Neural cell (in vitro differentiated cells): Measurements from ENCODE around the gene RASA4. TPM values are rescaled to one million over a fixed set of nuclear protein-coding genes. Genes with fewer than 3 reads are reported as not detected.
"Not testable (repeated sequence)": the region's sequence is repeated elsewhere in the genome, so short reads cannot be mapped to it uniquely, and the experiment has no call there.

Experiments used
- H2AFZ ChIP-seq: fragments of 200-600, 300-800 bp; sonication (generic), shearing (Covaris generic); 2 replicates; pipeline ENCODE4 v1.6.0; 2014; ENCODE audit warnings: low read depth, mild to moderate bottlenecking, antibody characterized with exemption, low read length, moderate library complexity
- H3F3A ChIP-seq: fragments of 200-600 bp; shearing (Covaris generic); 2 replicates; pipeline ENCODE4 v1.6.1; 2016; ENCODE audit warnings: mild to moderate bottlenecking, moderate library complexity, mixed read lengths, antibody characterized with exemption, low read length; ENCODE audit not compliant: insufficient read depth, poor library complexity, severe bottlenecking
- H3K27ac ChIP-seq: fragments of 200-600, 300-800 bp; sonication (generic), shearing (Covaris generic); 2 replicates; pipeline ENCODE4 v1.5.1; 2014; ENCODE audit warnings: mild to moderate bottlenecking, low read length, moderate library complexity
- H3K27me3 ChIP-seq: fragments of 300-800, 200-600 bp; sonication (generic), shearing (Covaris generic); 2 replicates; pipeline ENCODE4 v1.6.0; 2014; ENCODE audit warnings: mild to moderate bottlenecking, low read depth, low read length, moderate library complexity; ENCODE audit not compliant: insufficient read depth
- H3K36me3 ChIP-seq: fragments of 300-800, 200-600 bp; sonication (generic), shearing (Covaris generic); 2 replicates; pipeline ENCODE4 v1.5.1; 2014; ENCODE audit warnings: mild to moderate bottlenecking, antibody characterized with exemption, low read length, moderate library complexity; ENCODE audit not compliant: insufficient read depth
- H3K4me2 ChIP-seq: fragments of 300-800, 200-600 bp; sonication (generic), shearing (Covaris generic); 2 replicates; pipeline ENCODE4 v1.6.0; 2014; ENCODE audit warnings: mild to moderate bottlenecking, low read length
- H3K4me3 ChIP-seq: fragments of 300-800, 200-600 bp; sonication (generic), shearing (Covaris generic); 2 replicates; pipeline ENCODE4 v1.5.1; 2014; ENCODE audit warnings: mild to moderate bottlenecking, low read length, moderate library complexity
- H3K79me2 ChIP-seq: fragments of 200-600 bp; shearing (Covaris generic); replicated peaks from 2 replicates; pipeline ENCODE4 v1.6.0; 2014; ENCODE audit warnings: mild to moderate bottlenecking, low read length, moderate library complexity; ENCODE audit not compliant: insufficient read depth
- H3K9ac ChIP-seq: fragments of 300-800, 200-600 bp; sonication (generic), shearing (Covaris generic); 2 replicates; pipeline ENCODE4 v1.6.1; 2016; ENCODE audit warnings: mild to moderate bottlenecking, low read length, mixed read lengths
- H3K9me2 ChIP-seq: fragments of 200-600 bp; shearing (Covaris generic); 2 replicates; pipeline ENCODE4 v1.6.1; 2016; ENCODE audit warnings: mild to moderate bottlenecking, low read length, mixed read lengths; ENCODE audit not compliant: insufficient read depth
- H3K9me3 ChIP-seq: fragments of 200-600, 300-800 bp; sonication (generic), shearing (Covaris generic); 2 replicates; pipeline ENCODE4 v1.6.1; 2016; ENCODE audit warnings: mild to moderate bottlenecking, mixed run types, low read length, moderate library complexity, mixed read lengths
- H4K20me1 ChIP-seq: fragments of 200-600 bp; shearing (Covaris generic); 2 replicates; pipeline ENCODE4 v1.6.1; 2016; ENCODE audit warnings: mild to moderate bottlenecking, mixed run types; ENCODE audit not compliant: insufficient read depth
- polyA plus RNA-seq: library from polyadenylated mRNA; depleted of rRNA; stranded (reverse); fragments of >200 nt; gene quantifications from 2 replicates; pipeline ENCODE4 v1.2.3, GENCODE V29; 2014

Gene RASA4
- polyA plus RNA-seq, 1 donor from 2014 or later: 151 TPM

- H3K9me3 ChIP-seq, H3K4me3 ChIP-seq, H3K9me2 ChIP-seq, H3F3A ChIP-seq, H3K4me2 ChIP-seq, H4K20me1 ChIP-seq, H3K79me2 ChIP-seq, H2AFZ ChIP-seq, H3K27ac ChIP-seq, H3K27me3 ChIP-seq, H3K9ac ChIP-seq, H3K36me3 ChIP-seq: not testable (repeated sequence)
Observed at GRCh38 chr7:102550808-102551422, 65.6 kb downstream of the RASA4 start, which contains the start of gene SPDYE2. Gene SPDYE2 (plus strand): TSS chr7:102551226. CDS start chr7:102553256, 2,030 bp downstream.

GRCh38 chr7:102546353-102546752 is 70.2 kb downstream of the RASA4 start:
- not testable (repeated sequence) for H3K9ac ChIP-seq, H2AFZ ChIP-seq, H3K9me3 ChIP-seq, H4K20me1 ChIP-seq, H3F3A ChIP-seq, H3K27ac ChIP-seq, H3K36me3 ChIP-seq, H3K4me2 ChIP-seq, H3K9me2 ChIP-seq, H3K4me3 ChIP-seq, H3K27me3 ChIP-seq, H3K79me2 ChIP-seq

- H3K4me3 ChIP-seq, H3K9me3 ChIP-seq, H4K20me1 ChIP-seq, H3F3A ChIP-seq, H3K9ac ChIP-seq, H3K9me2 ChIP-seq, H2AFZ ChIP-seq, H3K79me2 ChIP-seq, H3K36me3 ChIP-seq, H3K27ac ChIP-seq, H3K4me2 ChIP-seq, H3K27me3 ChIP-seq: not testable (repeated sequence)
Observed at GRCh38 chr7:102545288-102545687, 71.3 kb downstream of the RASA4 start.

GRCh38 chr7:102544372-102544771 is 72.2 kb downstream of the RASA4 start:
- H3K4me2 ChIP-seq, H4K20me1 ChIP-seq, H3F3A ChIP-seq, H3K36me3 ChIP-seq, H3K9ac ChIP-seq, H3K27ac ChIP-seq, H2AFZ ChIP-seq, H3K9me2 ChIP-seq, H3K9me3 ChIP-seq, H3K4me3 ChIP-seq, H3K79me2 ChIP-seq, H3K27me3 ChIP-seq: not testable (repeated sequence)

GRCh38 chr7:102543596-102543995 is 73.0 kb downstream of the RASA4 start, which contains the start of gene UPK3BL2:
Gene UPK3BL2 (minus strand): TSS chr7:102543696. CDS start chr7:102543636, 60 bp downstream.
- not testable (repeated sequence) for H3K27ac ChIP-seq, H3K4me3 ChIP-seq, H3K4me2 ChIP-seq, H4K20me1 ChIP-seq, H3F3A ChIP-seq, H3K36me3 ChIP-seq, H3K79me2 ChIP-seq, H3K9ac ChIP-seq, H3K27me3 ChIP-seq, H2AFZ ChIP-seq, H3K9me3 ChIP-seq, H3K9me2 ChIP-seq

GRCh38 chr7:102542771-102543170 is 73.8 kb downstream of the RASA4 start:
- H3F3A ChIP-seq, H3K9ac ChIP-seq, H3K4me3 ChIP-seq, H3K27me3 ChIP-seq, H3K79me2 ChIP-seq, H3K4me2 ChIP-seq, H3K9me3 ChIP-seq, H2AFZ ChIP-seq, H3K9me2 ChIP-seq, H4K20me1 ChIP-seq, H3K27ac ChIP-seq, H3K36me3 ChIP-seq: not testable (repeated sequence)

GRCh38 chr7:102542083-102542482 is 74.5 kb downstream of the RASA4 start:
- H3K9me3 ChIP-seq, H3K4me3 ChIP-seq, H3K27me3 ChIP-seq, H4K20me1 ChIP-seq, H3F3A ChIP-seq, H3K9ac ChIP-seq, H3K27ac ChIP-seq, H3K4me2 ChIP-seq, H3K9me2 ChIP-seq, H3K36me3 ChIP-seq, H3K79me2 ChIP-seq, H2AFZ ChIP-seq: not testable (repeated sequence)

- H3K27me3 ChIP-seq, H3K27ac ChIP-seq, H3K79me2 ChIP-seq, H3K4me2 ChIP-seq, H3K9me3 ChIP-seq, H2AFZ ChIP-seq, H3K9ac ChIP-seq, H3K4me3 ChIP-seq, H3F3A ChIP-seq, H4K20me1 ChIP-seq, H3K9me2 ChIP-seq, H3K36me3 ChIP-seq: not testable (repeated sequence)
Observed at GRCh38 chr7:102540604-102541003, 76.0 kb downstream of the RASA4 start.
